Mononuclear cell (primary cell): ENCODE measurements around the gene TMEM143. TPM values are rescaled to one million over a fixed set of nuclear protein-coding genes. Genes with fewer than 3 reads are reported as not detected.

Experiments
- H3K27me3 ChIP-seq: 2 replicates; pipeline ENCODE4 v1.6.0; 2011; ENCODE audit warnings: low read length, control low read depth; ENCODE audit not compliant: insufficient read depth
- H3K4me1 ChIP-seq: 2 replicates; pipeline ENCODE4 v1.5.1; 2011; ENCODE audit warnings: mild to moderate bottlenecking, low read length, control low read depth; ENCODE audit not compliant: insufficient read depth
- H3K4me3 ChIP-seq: 2 replicates; pipeline ENCODE4 v1.5.1; 2011; ENCODE audit warnings: mild to moderate bottlenecking, low read length, moderate library complexity
- H3K9me3 ChIP-seq: 2 replicates; pipeline ENCODE4 v1.5.1; 2011; ENCODE audit warnings: low read depth, mild to moderate bottlenecking, control low read depth, low read length
- total RNA-seq: library from RNA; depleted of rRNA; stranded (reverse); fragments of >200 nt; gene quantifications from one replicate; pipeline ENCODE4 v1.2.3, GENCODE V29; 2012

The TMEM143 gene
- total RNA-seq, 1 donor = 3.4 TPM

DNA sequence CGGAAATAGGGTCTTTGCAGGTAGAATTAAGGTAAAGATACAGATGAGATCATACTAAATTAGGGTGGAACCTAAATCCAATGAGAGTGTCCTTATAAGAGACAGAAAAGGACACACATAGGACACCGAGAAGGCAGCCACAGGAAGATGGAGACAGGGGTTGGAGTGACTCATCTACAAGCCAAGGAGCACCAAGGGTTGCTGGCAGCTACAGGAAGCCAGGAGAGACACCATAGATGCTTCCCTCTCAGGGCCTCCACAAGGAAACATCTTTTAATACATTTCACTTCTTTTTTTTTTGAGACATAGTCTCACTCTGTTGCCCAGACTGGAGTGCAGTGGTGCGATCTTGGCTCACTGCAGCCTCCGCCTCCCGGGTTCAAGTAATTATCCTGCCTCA is 10.1 kb downstream of the TMEM143 start:
- Histone ChIP-seq H3K4me1 (no peaks in the 10 kb centered on the region), H3K4me3 (no peak overlapping the region), H3K27me3 (no peaks in the 10 kb centered on the region), H3K9me3 (no peaks in the 10 kb centered on the region)

GRCh38 chr19:48351341-48351752 is 12.4 kb downstream of the TMEM143 start:
- Histone ChIP-seq H3K4me1 (no peaks in the 10 kb centered on the region), H3K9me3 (no peaks in the 10 kb centered on the region), H3K27me3 (no peaks in the 10 kb centered on the region), H3K4me3 (no peak overlapping the region)

DNA sequence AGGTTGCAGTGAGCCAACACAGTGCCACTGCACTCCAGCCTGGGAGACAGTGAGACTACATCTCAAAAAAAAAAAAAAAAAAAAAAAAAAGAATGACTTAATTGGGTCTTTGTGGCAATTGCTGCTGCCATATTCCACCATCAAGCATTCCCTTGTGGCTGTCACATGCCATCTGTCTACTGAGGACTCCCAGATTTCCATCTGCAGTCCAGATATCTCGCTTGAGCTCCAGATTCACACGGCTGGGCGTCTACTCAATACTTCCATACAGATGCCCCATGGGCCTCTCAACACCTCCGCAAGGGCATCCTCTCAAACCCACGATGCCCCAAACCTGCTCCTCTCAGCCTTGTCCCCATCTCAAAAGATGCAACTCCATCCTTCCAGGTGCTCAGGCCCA is 12.9 kb downstream of the TMEM143 start:
- H3K4me1 ChIP-seq = no peaks in the 10 kb centered on the region
- no peak overlapping the region for H3K4me3 ChIP-seq
- H3K27me3 ChIP-seq = no peaks in the 10 kb centered on the region
- no peaks in the 10 kb centered on the region for H3K9me3 ChIP-seq

GRCh38 chr19:48348737-48349136 is 15.0 kb downstream of the TMEM143 start:
- Histone ChIP-seq H3K4me3 (no peak overlapping the region), H3K9me3 (no peaks in the 10 kb centered on the region), H3K4me1 (no peaks in the 10 kb centered on the region), H3K27me3 (no peaks in the 10 kb centered on the region)

DNA sequence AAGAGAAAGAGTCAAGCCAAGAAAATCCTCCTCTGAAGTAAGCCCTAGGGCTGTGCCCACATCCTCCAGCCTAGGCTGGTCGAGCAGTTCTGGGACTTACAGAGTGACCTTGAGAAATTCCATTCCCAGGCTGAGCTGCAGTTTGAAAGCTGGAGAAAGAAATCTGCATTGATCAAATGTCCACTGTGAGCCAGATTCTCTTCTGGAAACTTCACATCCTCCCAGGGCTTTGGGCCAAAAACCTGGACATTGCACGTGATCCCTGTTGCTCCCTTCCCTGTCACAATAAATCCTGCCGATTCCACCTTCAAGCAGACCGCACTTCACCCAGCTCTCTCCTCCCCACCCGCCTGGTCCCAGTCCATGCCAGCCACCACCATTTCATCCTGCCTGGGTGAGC is 15.7 kb downstream of the TMEM143 start:
- Histone ChIP-seq H3K27me3 (no peaks in the 10 kb centered on the region), H3K4me1 (no peaks in the 10 kb centered on the region), H3K4me3 (no peak overlapping the region), H3K9me3 (no peaks in the 10 kb centered on the region)

- Histone ChIP-seq H3K4me1 (no peaks in the 10 kb centered on the region), H3K9me3 (no peaks in the 10 kb centered on the region), H3K4me3 (no peak overlapping the region)
Measured at GRCh38 chr19:48346191-48346590, 17.5 kb downstream of the TMEM143 start.

DNA sequence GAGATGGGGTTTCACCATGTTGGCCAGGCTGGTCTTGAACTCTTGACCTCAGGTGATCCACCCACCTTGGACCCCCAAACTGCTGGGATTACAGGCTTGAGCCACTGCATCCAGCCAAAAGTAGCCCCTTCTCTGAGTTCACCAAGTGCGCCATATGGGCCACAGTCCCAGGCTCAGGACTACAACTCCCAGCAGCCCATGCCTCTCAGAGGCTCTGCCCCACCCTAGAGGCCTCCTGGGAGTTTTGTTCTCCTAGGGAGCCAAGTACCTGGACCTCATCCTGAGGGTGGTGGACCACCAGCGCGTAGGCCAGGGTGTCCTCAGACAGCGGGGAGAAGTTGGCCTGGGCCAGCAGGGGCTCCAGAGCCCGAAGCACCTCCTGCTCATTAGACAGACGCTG is 18.8 kb downstream of the TMEM143 start:
- no peaks in the 10 kb centered on the region for H3K4me1 ChIP-seq
- no peaks in the 10 kb centered on the region for H3K9me3 ChIP-seq
- H3K4me3 ChIP-seq = no peak overlapping the region
- H3K27me3 ChIP-seq = no peaks in the 10 kb centered on the region

More at GRCh38 chr19:48346191-48346590, 17.5 kb downstream of the TMEM143 start:
- no peaks in the 10 kb centered on the region for H3K27me3 ChIP-seq

DNA sequence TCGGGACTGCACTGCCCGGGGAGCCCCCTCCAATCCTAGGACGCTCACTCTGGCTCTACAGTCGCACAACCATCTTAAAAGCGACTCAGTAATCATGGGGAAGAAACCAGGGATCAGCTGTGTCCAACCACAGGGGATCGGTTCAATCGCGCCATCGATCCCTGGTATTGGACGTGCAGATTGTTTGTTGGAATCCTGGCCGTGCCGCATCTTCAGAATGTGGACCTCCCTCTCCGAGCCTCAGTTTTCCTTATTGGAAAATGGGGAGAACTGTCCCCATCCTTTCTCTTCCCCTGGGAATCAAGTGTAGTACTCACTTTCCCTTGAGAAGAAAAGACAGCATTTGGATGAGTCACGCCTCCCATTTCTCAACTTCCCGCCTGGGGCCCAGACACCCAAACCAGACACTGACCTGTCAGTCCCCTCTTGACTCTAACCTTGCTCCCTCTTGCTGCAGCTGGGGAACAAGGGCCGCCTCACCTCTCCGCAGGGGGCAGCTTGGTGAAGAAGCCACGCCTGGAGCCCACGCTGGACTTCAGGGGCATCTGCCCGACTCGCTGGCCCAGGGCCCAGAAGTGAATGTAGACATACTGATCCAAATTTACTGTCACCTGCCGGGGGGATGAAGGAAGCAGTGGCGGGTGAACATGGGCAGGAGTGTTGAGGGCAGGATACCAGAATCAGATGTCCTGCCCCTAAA is 20.7 kb downstream of the TMEM143 start:
- Histone ChIP-seq H3K27me3 (no peaks in the 10 kb centered on the region), H3K4me3 (no peak overlapping the region), H3K4me1 (no peaks in the 10 kb centered on the region), H3K9me3 (no peaks in the 10 kb centered on the region)

GRCh38 chr19:48342414-48342738 is 21.4 kb downstream of the TMEM143 start:
- Histone ChIP-seq H3K27me3 (no peaks in the 10 kb centered on the region), H3K4me1 (no peaks in the 10 kb centered on the region), H3K4me3 (no peak overlapping the region), H3K9me3 (no peaks in the 10 kb centered on the region)

GRCh38 chr19:48341515-48342413 is 22.0 kb downstream of the TMEM143 start:
- Histone ChIP-seq H3K27me3 (no peaks in the 10 kb centered on the region), H3K4me1 (no peaks in the 10 kb centered on the region), H3K9me3 (no peaks in the 10 kb centered on the region), H3K4me3 (no peak overlapping the region)

- Histone ChIP-seq H3K4me3 (no peak overlapping the region), H3K27me3 (no peaks in the 10 kb centered on the region), H3K9me3 (no peaks in the 10 kb centered on the region), H3K4me1 (no peaks in the 10 kb centered on the region)
Measured at GRCh38 chr19:48340995-48341394, 22.7 kb downstream of the TMEM143 start.

DNA sequence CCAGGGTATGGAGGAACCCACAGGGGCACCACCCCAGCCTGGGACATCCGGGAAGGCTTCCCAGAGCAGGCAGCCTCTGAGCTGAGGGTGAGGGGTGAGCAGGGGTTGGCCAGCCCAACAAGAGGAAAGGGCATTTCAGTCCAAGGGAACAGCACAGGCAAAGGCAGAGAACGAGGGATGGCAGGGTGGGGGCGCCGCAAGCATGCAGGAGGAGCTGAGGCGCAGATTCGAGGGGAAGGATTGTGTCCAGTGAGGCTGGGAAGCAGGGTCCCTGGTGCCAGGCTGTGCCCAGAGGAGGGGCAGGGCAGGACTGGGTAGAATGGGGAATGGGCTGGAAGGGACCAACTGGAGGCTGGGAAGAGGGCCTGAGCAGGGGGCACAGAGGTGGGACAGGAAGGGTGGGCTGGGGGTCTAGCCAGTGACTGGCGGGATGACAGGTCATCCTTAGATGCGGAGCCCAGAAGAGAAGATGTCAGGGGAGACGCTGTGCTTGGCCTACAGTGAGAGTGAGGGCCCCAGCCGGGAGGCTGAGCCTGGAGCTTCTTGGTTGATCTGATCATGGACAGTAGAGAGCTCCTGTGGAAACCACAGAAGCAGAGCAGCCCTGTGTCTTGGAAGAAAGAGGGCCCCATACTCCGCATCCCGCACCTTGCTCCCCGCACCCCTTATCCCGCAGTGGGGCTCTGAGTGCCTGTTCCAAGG is 24.8 kb downstream of the TMEM143 start:
- Histone ChIP-seq H3K4me1 (peaks cover 9% of the 10 kb centered on the region), H3K4me3 (no peak overlapping the region), H3K27me3 (no peaks in the 10 kb centered on the region), H3K9me3 (no peaks in the 10 kb centered on the region)

- H3K9me3 ChIP-seq = no peaks in the 10 kb centered on the region
- peaks cover 13% of the 10 kb centered on the region for H3K4me1 ChIP-seq
- H3K27me3 ChIP-seq = no peaks in the 10 kb centered on the region
- H3K4me3 ChIP-seq = no peak overlapping the region
Measured at GRCh38 chr19:48338253-48338755, 25.4 kb downstream of the TMEM143 start.

DNA sequence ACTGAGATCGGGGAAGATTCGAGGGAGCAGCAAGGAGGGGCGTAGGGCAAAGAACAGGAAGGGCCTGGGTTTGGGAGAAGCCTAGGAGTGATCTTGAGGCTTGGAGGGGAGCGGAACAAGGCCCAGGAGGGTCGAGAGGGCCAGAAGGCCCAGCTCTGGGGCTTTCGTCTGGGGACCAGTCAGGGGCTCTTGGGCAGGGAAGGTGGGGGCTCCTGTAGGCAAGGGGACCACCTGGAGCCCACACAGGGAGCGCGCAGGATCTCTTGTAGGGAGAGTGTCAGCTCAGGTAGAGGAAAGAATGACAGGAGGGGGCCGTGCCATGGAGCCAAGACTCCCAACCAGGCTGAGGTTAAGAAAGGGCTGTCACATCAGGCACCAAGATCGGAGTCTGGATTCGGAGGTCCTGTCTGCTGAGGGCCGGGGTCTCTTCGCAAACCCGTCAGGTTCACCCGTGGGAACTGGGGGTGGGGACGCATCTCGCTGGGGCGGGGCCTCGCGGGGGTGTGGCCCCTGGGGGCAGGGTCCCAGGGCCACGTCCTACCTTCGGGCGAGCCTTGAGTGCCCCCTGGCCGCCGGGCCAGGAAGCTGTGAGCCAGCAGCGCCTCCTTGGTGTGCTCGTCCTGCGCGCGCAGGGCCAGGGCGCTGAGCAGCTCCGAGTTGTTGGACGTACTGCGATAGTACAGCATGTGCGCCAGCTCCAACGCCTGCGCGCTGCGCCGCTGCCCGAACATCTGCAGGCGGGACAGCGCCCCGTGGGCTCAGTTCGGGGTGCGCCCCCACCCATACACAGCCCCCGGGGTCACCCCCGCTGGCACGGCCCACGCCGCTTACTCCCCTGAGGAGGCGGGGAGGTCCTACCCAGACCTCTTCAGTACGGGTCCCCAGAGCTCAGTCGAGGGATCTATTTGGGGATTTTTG is 30.0 kb downstream of the TMEM143 start:
- Histone ChIP-seq H3K4me3 (peak overlapping the region; percentile 52), H3K4me1 (peaks cover 55% of the 10 kb centered on the region)

More for the DNA sequence above, 30.0 kb downstream of the TMEM143 start:
- Histone ChIP-seq H3K27me3 (no peaks in the 10 kb centered on the region), H3K9me3 (no peaks in the 10 kb centered on the region)
